Erythroblast (primary cell): ENCODE data around the gene CAMKK2.

ENCODE experiments used
- DNase-seq, 2 experiments: peaks; one replicate each; lab custom pipeline; 2025; lab: John Stamatoyannopoulos, UW
- GATA1 ChIP-seq: IDR thresholded peaks from 2 replicates; pipeline ENCODE4 v1.6.1; 2011; ENCODE audit warnings: low read depth, mild to moderate bottlenecking, control low read depth, low read length, moderate library complexity
- POLR2A ChIP-seq: IDR thresholded peaks from 2 replicates; pipeline ENCODE4 v1.6.1; 2011; ENCODE audit warnings: mild to moderate bottlenecking, low read length

Gene CAMKK2

GRCh38 chr12:121296618-121297434 is at the start of gene CAMKK2:
Gene CAMKK2, minus strand, starts transcription at chr12:121296709. Its CDS starts 22,183 bp downstream, at chr12:121274526.
- no peak for TF ChIP-seq GATA1
- TF ChIP-seq POLR2A, result peak; percentile 54
- peak; percentile 88 to 94 for DNase-seq

- TF ChIP-seq GATA1, result no peak
- TF ChIP-seq POLR2A, result no peak
- no peak for DNase-seq
These were observed 48.8 kb upstream of the CAMKK2 start for GRCh38 chr12:121345151-121345815.

GRCh38 chr12:121344506-121344905 is 48.0 kb upstream of the CAMKK2 start:
- no peak for DNase-seq
- no peak for TF ChIP-seq POLR2A
- no peak for TF ChIP-seq GATA1

GRCh38 chr12:121337416-121337815 is 40.9 kb upstream of the CAMKK2 start:
- DNase-seq, result no peak
- TF ChIP-seq GATA1 (no peak), POLR2A (no peak)

- TF ChIP-seq GATA1, result no peak
- TF ChIP-seq POLR2A, result no peak
- DNase-seq, result peak; percentile 71 to 76
These were observed 38.2 kb upstream of the CAMKK2 start for GRCh38 chr12:121334513-121335343.

GRCh38 chr12:121333747-121334146 is 37.2 kb upstream of the CAMKK2 start:
- no peak for DNase-seq
- no peak for TF ChIP-seq POLR2A
- no peak for TF ChIP-seq GATA1

GRCh38 chr12:121331248-121331647 is 34.7 kb upstream of the CAMKK2 start:
- no peak for DNase-seq
- TF ChIP-seq GATA1 (no peak), POLR2A (no peak)

- no peak for TF ChIP-seq POLR2A
- TF ChIP-seq GATA1, result no peak
- DNase-seq, result no peak
These were observed 34.2 kb upstream of the CAMKK2 start for GRCh38 chr12:121330692-121331091.

GRCh38 chr12:121330195-121330594 is 33.7 kb upstream of the CAMKK2 start:
- DNase-seq, result no peak
- no peak for TF ChIP-seq GATA1
- no peak for TF ChIP-seq POLR2A

GRCh38 chr12:121328620-121329019 is 32.1 kb upstream of the CAMKK2 start:
- TF ChIP-seq POLR2A (no peak), GATA1 (no peak)
- DNase-seq, result no peak

- TF ChIP-seq GATA1 (no peak), POLR2A (no peak)
- no peak for DNase-seq
These were observed 30.6 kb upstream of the CAMKK2 start for GRCh38 chr12:121326996-121327674.

- TF ChIP-seq GATA1 (no peak), POLR2A (no peak)
- no peak for DNase-seq
These were observed 29.4 kb upstream of the CAMKK2 start for GRCh38 chr12:121325922-121326396.

GRCh38 chr12:121323908-121324307 is 27.4 kb upstream of the CAMKK2 start:
- TF ChIP-seq POLR2A (no peak), GATA1 (no peak)

GRCh38 chr12:121318121-121318520 is 21.6 kb upstream of the CAMKK2 start:
- TF ChIP-seq POLR2A (no peak), GATA1 (no peak)
- DNase-seq, result no peak

More at GRCh38 chr12:121323908-121324307, 27.4 kb upstream of the CAMKK2 start:
- DNase-seq, result no peak
